ENCODE measurements around the gene FRAT2. TPM values are rescaled to one million over a fixed set of nuclear protein-coding genes. Genes with fewer than 3 reads are reported as not detected.
A peak's percentile ranks its signal among the peaks of the same experiment; 100 is the strongest.

The FRAT2 gene
- polyA plus RNA-seq, 3 donors = 29.4 to 62.4 (median 37.9) TPM

GRCh38 chr10:97341416-97341815, 6.9 kb upstream of the FRAT2 start:
- Histone ChIP-seq H3K27me3 (ENCODE audit: control insufficient read depth in 2 of 2, insufficient read depth in 2 of 2, low read length in 2 of 2) (no peaks in the 10 kb centered on the region), H4K20me1 (ENCODE audit: insufficient read depth, low read length) (no peaks in the 10 kb centered on the region), H3K9me3 (replicated peaks in 1 of 2; ENCODE audit: control insufficient read depth in 1 of 2, insufficient read depth in 1 of 2, low read length in 2 of 2) (no peaks in the 10 kb centered on the region), H3K79me2 (ENCODE audit: insufficient read depth, low read length) (no peaks in the 10 kb centered on the region), H2AFZ (ENCODE audit: insufficient read depth, low read depth, low read length, poor library complexity, severe bottlenecking) (no peak overlapping the region), H3K4me3 (replicated peaks in 1 of 3; ENCODE audit: low read depth in 2 of 3, low read length in 3 of 3) (no peak overlapping the region), H3K4me2 (replicated peaks; ENCODE audit: extremely low read depth, low read length, poor library complexity, severe bottlenecking) (no peak overlapping the region), H3K36me3 (replicated peaks in 1 of 2; ENCODE audit: control insufficient read depth in 1 of 2, insufficient read depth in 2 of 2, low read length in 2 of 2) (no peaks in the 10 kb centered on the region), H3K27ac (ENCODE audit: low read depth in 1 of 2, low read length in 2 of 2) (no peak overlapping the region), H3K4me1 (ENCODE audit: control insufficient read depth in 1 of 2, insufficient read depth in 2 of 2, low read length in 2 of 2) (peaks cover 8 to 27% of the 10 kb centered on the region in 2 donors), H3K9ac (ENCODE audit: insufficient read depth, low read length, poor library complexity, severe bottlenecking) (no peak overlapping the region)
- DNase-seq = no peak
- Mint-ChIP-seq H3K9me3 (peaks cover 0 to 3% (median 0%) of the 10 kb centered on the region in 7 donors), H3K4me1 (peaks cover 39% of the 10 kb centered on the region), H3K4me3 (no peak overlapping the region), H3K27ac (peak overlapping the region in 1 of 7 donors; percentile 32), H3K27me3 (ENCODE audit: low read depth in 3 of 3) (peaks cover 0 to 6% (median 2%) of the 10 kb centered on the region in 3 donors), H3K36me3 (peaks cover 0 to 4% of the 10 kb centered on the region in 2 donors)
- TF ChIP-seq CTCF (IDR thresholded peaks at IDR 0.05) = no peak
- no CpG with 5 or more reads among the region's 2 CpGs for WGBS (ENCODE audit: insufficient coverage)
- intact Hi-C loops (cut with micrococcal nuclease) = loop anchor here in 1 of 2 donors (5.0 kb wide), 1 partner anchor 46 kb away; no protein-coding TSS in a partner anchor

- no peak for DNase-seq
- Histone ChIP-seq H3K79me2 (ENCODE audit: insufficient read depth, low read length) (peaks cover 19% of the 10 kb centered on the region), H3K27me3 (ENCODE audit: control insufficient read depth in 2 of 2, insufficient read depth in 2 of 2, low read length in 2 of 2) (no peaks in the 10 kb centered on the region), H3K4me3 (replicated peaks in 1 of 3; ENCODE audit: low read depth in 2 of 3, low read length in 3 of 3) (no peak overlapping the region), H2AFZ (ENCODE audit: insufficient read depth, low read depth, low read length, poor library complexity, severe bottlenecking) (no peak overlapping the region), H3K4me1 (ENCODE audit: control insufficient read depth in 1 of 2, insufficient read depth in 2 of 2, low read length in 2 of 2) (peaks cover 17 to 33% of the 10 kb centered on the region in 2 donors), H3K9me3 (replicated peaks in 1 of 2; ENCODE audit: control insufficient read depth in 1 of 2, insufficient read depth in 1 of 2, low read length in 2 of 2) (no peaks in the 10 kb centered on the region), H3K4me2 (replicated peaks; ENCODE audit: extremely low read depth, low read length, poor library complexity, severe bottlenecking) (no peak overlapping the region), H3K9ac (ENCODE audit: insufficient read depth, low read length, poor library complexity, severe bottlenecking) (no peak overlapping the region), H3K27ac (ENCODE audit: low read depth in 1 of 2, low read length in 2 of 2) (no peak overlapping the region), H4K20me1 (ENCODE audit: insufficient read depth, low read length) (peaks cover 9% of the 10 kb centered on the region), H3K36me3 (replicated peaks in 1 of 2; ENCODE audit: control insufficient read depth in 1 of 2, insufficient read depth in 2 of 2, low read length in 2 of 2) (no peaks in the 10 kb centered on the region)
- TF ChIP-seq CTCF (IDR thresholded peaks at IDR 0.05) = no peak
- Mint-ChIP-seq H3K27me3 (ENCODE audit: low read depth in 3 of 3) (peaks cover 0 to 6% (median 0%) of the 10 kb centered on the region in 3 donors), H3K9me3 (peaks cover 0 to 6% (median 0%) of the 10 kb centered on the region in 7 donors), H3K4me1 (peaks cover 43% of the 10 kb centered on the region), H3K27ac (peak overlapping the region in 4 of 7 donors; percentile 37 to 74 (median 54)), H3K4me3 (no peak overlapping the region), H3K36me3 (peaks cover 5 to 6% of the 10 kb centered on the region in 2 donors)
- intact Hi-C loops (cut with micrococcal nuclease) = loop anchor here in 1 of 2 donors (10.0 kb wide), 1 partner anchor 157 kb away; the partner anchor contains the start of genes MMS19 and UBTD1
- 67% methylated on average over 5 of the region's 5 CpGs for WGBS (ENCODE audit: insufficient coverage)
Observed at GRCh38 chr10:97338041-97338440, 3.5 kb upstream of the FRAT2 start.
